GM18861 (cell line): ENCODE results near the gene FCRLB.
"Not testable (repeated sequence)": the region's sequence is repeated elsewhere in the genome, so short reads cannot be mapped to it uniquely, and the experiment has no call there.

ENCODE experiments used
- ATAC-seq: cut with Tn5 transposase; IDR thresholded peaks from one replicate; pipeline ENCODE4 v1.9.1; 2021; ENCODE audit not compliant: unreplicated experiment

FCRLB gene

DNA sequence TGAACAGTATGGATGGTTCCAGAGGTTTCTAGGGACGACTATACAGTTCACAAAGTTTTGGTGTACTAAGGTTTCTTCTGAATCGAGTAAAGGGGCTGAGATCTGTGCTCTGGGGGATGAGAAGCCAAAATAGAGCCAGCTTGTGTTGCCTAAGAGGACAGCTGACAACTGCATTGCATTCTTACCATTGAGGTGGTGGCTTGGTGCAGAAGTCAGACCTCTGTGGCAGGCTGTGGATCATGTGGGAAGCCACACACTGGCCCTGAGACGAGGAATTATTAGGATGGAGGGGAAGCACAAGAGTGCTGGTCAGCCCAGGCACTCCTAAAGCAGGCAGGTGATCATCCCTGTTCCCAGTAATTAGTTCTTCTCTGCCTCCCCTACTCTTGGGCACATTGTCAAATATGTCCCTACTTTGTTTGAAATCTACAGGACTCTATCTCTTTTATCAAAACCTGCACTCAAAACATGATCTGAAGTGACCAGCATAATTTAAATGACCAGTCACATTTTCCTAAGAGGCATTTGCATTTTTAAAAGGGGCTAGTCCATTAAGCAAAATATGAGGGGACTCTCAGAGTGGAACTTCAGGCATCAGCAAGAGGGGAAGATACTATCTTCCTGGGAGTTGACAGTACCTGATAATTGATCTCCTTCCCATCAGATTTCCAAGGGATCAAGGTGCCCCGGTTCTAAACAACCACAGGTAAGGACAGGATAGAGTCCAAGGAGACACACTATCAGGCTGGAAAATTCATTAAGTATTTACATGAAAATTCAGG lies at the start of gene FCRLB:
Gene FCRLB, plus strand, starts transcription at position 589 of the 782 bp plus-strand sequence. CDS start 1,129 bp downstream, outside the sequence.
- ATAC-seq, result no peak

GRCh38 chr1:161673437-161673836 lies 47.9 kb upstream of the FCRLB start:
- ATAC-seq, result not testable (repeated sequence)

GRCh38 chr1:161674447-161674846 lies 46.9 kb upstream of the FCRLB start:
- not testable (repeated sequence) for ATAC-seq

DNA sequence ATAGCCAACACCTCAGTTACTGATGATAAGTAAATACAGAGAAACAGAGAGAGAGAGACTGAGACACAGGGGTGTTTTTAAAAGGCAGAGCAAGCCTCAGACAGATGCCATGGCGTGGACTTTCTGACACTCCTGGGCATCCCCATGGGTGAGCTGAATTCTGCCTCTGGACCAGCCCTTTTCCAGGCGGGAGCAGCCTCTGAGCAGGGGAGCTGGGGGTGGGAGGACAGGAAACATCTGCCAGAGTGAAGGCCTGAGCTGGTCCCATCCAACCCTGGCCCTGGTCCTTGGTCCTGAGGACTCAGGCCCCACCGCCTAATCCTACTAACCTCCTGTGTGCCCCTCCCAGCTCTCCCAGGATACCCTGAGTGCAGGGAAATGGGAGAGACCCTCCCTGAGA lies 46.4 kb upstream of the FCRLB start:
- ATAC-seq, result not testable (repeated sequence)

DNA sequence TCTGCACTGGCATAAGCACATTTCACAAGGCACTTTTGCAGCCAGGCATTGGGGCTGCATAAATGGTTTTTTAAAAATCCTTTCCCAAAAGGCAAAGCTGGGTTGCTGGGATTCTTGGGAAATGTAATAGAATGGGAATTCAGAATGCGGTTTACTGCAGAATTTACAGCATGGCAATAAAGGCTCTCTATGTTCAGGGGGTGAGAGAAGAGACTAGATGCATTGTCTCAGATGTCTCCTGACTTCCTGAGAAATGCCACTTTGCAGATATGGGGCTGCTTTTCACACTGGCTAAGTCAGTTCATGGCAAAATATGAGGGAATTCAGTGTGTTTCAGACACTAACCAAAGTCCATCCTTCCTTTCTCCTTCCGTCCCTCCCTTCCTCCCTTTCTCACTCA lies 44.9 kb upstream of the FCRLB start:
- ATAC-seq, result no peak

DNA sequence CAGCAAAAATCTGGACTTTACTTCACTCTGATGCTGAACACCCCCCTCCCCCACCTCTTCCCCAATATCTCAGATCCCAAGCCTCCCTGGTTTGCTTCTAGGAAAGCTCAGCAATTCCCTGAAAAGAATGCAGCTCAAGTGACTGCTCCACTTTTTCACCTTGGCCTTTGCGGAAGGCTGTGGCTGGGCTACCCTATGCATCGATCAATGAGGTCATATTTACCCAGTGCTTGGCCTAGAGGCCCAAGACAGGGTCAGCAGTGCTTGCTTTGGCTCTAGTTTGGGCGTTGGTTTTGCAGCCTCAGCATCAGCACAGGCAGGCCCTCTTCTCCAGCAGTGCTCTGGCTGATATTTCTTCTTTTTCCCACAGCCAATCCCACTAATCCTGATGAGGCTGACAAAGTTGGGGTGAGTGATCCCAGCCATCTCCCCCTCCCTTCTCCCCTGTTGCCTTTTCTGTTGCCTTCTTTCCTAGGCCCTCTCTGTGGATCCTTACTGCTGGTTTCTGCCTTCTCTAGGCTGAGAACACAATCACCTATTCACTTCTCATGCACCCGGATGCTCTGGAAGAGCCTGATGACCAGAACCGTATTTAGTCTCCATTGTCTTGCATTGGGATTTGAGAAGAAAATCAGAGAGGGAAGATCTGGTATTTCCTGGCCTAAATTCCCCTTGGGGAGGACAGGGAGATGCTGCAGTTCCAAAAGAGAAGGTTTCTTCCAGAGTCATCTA lies 44.2 kb upstream of the FCRLB start:
- no peak for ATAC-seq

DNA sequence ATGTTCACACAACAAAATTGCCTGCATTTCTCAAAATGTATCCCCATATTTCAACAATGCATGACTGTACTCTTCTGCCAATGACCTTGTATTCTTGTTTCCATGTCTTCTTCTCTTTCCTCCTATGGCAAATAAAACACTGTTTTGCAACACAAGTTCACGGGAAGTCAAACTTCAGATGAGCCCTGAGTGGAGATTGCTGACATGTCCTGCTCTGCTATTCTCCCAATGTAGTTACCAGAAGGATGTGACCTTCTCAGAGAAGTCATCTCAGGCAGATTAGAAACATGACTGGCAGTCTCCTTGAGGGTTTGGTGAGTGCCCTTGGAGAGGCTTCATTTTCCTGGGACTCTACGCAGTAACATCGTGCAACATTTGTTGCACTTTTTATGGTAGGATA lies 42.8 kb upstream of the FCRLB start:
- ATAC-seq, result no peak

GRCh38 chr1:161681879-161682278 lies 39.5 kb upstream of the FCRLB start:
- no peak for ATAC-seq

- no peak for ATAC-seq
Measured at GRCh38 chr1:161688946-161689345, 32.4 kb upstream of the FCRLB start.

- no peak for ATAC-seq
Measured at GRCh38 chr1:161691846-161692245, 29.5 kb upstream of the FCRLB start.

GRCh38 chr1:161693020-161693712 lies 28.2 kb upstream of the FCRLB start:
- not testable (repeated sequence) for ATAC-seq

- not testable (repeated sequence) for ATAC-seq
Measured at GRCh38 chr1:161698302-161698701, 23.0 kb upstream of the FCRLB start.

DNA sequence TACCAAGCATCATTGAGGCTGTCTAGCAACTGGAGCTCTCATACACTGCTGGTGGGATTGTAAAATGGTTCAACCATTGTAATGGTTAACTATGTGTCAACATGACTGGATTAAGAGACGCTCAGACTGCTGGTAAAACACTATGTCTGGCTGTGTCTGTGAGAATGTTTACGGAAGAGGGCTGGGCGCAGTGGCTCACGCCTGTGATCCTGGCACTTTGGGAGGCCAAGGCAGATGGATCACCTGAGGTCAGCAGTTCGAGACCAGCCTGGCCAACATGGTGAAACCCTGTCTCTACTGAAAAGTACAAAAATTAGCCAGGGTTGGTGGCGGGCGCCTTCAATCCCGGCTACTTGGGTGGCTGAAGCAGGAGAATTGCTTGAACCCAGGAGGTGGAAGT lies 19.1 kb upstream of the FCRLB start:
- ATAC-seq, result no peak

GRCh38 chr1:161705537-161705936 lies 15.8 kb upstream of the FCRLB start:
- ATAC-seq, result peak; percentile 47

DNA sequence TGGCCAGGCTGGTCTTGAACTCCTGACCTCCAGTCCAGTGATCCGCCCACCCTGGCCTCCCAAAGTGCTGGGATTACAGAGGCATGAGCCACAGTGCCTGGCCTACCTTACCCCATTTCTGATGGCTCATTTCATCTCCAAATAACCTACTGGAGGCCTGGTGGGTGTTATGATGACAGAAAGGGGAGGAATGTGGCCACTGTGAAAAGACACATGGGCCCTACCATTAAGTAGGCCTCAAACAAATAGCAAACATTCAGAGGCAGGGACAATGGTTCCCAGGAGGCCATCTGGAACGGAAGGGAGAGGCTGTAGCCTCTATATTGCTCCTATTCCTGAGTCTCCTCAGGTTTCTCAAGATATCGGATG lies 15.2 kb upstream of the FCRLB start:
- no peak for ATAC-seq

DNA sequence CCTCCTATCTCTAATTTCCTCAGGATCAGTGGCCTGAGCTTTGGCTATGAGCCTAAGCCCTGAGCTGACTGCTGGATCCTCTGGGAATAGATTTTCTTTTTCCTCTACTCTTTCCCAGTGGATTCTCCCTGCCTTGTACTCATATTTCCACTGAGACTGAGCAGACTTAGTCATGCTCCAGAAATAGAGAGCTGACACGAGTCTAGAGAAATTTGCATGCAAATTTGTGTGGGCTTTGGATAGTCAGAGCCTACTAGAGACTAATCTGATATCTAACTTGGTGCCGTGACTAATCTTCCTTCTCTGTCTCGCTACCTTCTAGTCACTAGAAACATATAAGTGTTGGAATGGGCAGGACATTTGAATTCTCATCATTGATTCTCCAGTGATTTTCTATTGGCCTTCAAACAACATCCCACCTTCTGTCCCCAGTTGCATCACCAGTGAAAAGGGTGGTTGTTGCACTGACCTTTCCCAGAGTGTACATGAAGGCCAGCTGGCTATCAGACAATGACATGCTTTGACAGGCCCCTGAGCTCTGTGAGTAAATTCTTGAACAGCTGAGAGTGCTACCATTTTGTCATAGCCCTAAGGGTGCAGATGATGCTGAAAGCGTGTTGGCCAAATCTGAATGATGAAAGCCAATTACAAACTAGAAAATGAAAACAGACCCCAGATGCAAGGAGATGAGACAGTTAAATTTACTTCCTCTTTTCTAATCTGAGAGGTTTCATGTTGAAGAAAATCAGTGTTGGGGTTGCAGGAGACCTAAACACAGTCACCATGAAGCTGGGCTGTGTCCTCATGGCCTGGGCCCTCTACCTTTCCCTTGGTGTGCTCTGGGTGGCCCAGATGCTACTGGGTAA lies 14.6 kb upstream of the FCRLB start, which contains the start of gene FCRLA:
Gene FCRLA, plus strand, starts transcription at position 748 of the 866 bp plus-strand sequence. Its CDS starts 36 bp downstream, at position 784.
- ATAC-seq, result peak; percentile 51

DNA sequence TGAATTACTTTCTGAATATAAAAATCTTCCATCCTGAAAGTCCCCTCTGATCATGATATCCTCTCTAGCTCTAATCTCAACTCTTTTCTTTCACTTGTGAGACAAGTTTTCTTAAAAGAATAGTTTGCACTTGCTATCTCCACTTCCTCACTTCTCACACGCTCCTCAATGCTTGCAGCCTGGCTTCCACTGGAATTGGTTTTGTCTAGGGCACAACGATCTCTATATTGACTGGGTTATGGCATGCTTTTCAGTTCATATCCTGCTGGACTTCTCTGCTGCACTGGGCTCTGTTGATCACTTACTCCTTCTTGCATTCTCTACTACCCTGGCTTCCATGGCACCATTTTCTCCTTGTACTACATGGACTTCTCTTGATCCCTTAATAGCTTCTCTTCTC lies 13.8 kb upstream of the FCRLB start:
- no peak for ATAC-seq

- ATAC-seq, result no peak
Measured at GRCh38 chr1:161709373-161709772, 12.0 kb upstream of the FCRLB start.

DNA sequence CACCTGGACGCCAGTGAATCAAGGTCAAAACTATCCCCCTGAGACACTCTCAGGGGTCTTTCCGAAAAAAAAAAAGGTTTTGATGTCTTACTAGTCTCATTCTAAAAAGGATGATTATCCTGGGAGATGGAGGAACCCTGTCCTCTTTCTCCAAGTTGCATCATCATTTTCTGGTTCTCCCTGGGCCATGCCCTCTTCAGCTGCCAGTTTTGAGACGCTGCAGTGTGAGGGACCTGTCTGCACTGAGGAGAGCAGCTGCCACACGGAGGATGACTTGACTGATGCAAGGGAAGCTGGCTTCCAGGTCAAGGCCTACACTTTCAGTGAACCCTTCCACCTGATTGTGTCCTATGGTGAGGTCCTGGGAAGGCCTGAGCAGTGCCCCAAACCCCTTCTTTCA lies 10.8 kb upstream of the FCRLB start:
- ATAC-seq, result no peak

GRCh38 chr1:161718559-161719324 lies 2.6 kb upstream of the FCRLB start:
- peak; percentile 42 for ATAC-seq
